ENCODE measurements around the gene TRAPPC2.
A peak's percentile ranks its signal among the peaks of the same experiment; 100 is the strongest.

Gene TRAPPC2

GRCh38 chrX:13697455-13697854 is 37.0 kb downstream of the TRAPPC2 start:
- TF ChIP-seq CTCF (IDR thresholded peaks at IDR 0.05; ENCODE audit: extremely low read depth, missing control alignments) = no peak
- peak; percentile 25 for DNase-seq (ENCODE audit: low spot score)

- DNase-seq (ENCODE audit: low spot score) = no peak
- no peak for TF ChIP-seq CTCF (IDR thresholded peaks at IDR 0.05; ENCODE audit: extremely low read depth, missing control alignments)
Measured at GRCh38 chrX:13695601-13696115, 38.8 kb downstream of the TRAPPC2 start.

- DNase-seq (ENCODE audit: low spot score) = no peak
- TF ChIP-seq CTCF (IDR thresholded peaks at IDR 0.05; ENCODE audit: extremely low read depth, missing control alignments) = no peak
Measured at GRCh38 chrX:13694983-13695382, 39.4 kb downstream of the TRAPPC2 start.

- no peak for DNase-seq (ENCODE audit: low spot score)
- TF ChIP-seq CTCF (IDR thresholded peaks at IDR 0.05; ENCODE audit: extremely low read depth, missing control alignments) = no peak
Measured at GRCh38 chrX:13694359-13694758, 40.1 kb downstream of the TRAPPC2 start.

- TF ChIP-seq CTCF (IDR thresholded peaks at IDR 0.05; ENCODE audit: extremely low read depth, missing control alignments) = no peak
- no peak for DNase-seq (ENCODE audit: low spot score)
Measured at GRCh38 chrX:13693341-13693961, 41.0 kb downstream of the TRAPPC2 start.

- no peak for TF ChIP-seq CTCF (IDR thresholded peaks at IDR 0.05; ENCODE audit: extremely low read depth, missing control alignments)
- no peak for DNase-seq (ENCODE audit: low spot score)
Measured at GRCh38 chrX:13692771-13693231, 41.6 kb downstream of the TRAPPC2 start.

- peak; percentile 36 for DNase-seq (ENCODE audit: low spot score)
- TF ChIP-seq CTCF (IDR thresholded peaks at IDR 0.05; ENCODE audit: extremely low read depth, missing control alignments) = no peak
Measured at GRCh38 chrX:13691841-13692371, 42.5 kb downstream of the TRAPPC2 start.
